SKM-1 treated with dmso at 0.1 percent for 144 hours (cell line): ENCODE measurements around the gene WWOX.

Experiments
- DNase-seq: peaks from one replicate; lab custom pipeline; 2025; ENCODE audit not compliant: unreplicated experiment; lab: John Stamatoyannopoulos, UW

The WWOX gene

DNA sequence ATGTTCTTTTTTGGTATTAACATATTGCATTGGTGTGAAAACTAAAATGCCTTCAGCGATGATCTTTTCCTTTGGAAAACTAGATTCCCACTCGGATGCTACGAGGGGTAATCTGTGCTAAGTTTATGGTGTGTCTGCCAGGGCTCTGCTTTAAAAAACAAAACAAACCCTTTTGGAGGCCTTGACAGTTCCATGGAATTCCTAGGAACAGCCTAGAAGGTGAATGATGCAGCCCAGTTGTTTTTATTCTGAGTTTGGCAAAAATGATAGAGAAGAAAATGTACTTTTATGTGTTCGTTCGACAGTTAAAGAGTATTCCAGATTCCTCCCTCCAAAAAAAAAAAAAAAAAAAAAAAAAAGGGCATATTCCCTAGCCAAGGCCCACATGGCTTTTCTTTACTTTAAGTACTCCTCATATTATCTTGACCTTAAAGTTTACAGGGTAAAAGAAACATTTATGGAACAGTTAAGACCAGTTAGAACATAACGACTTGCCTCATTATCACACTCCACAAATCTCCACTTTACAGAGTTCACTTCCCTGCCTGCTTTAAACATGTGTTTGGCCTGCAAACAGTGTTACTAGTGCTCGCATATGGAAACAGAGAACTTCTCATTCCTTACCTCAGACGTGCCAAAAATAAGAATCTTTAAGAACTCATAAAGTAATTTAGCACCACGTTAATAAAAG is 159.1 kb downstream of the WWOX start:
- DNase-seq, result no peak

GRCh38 chr16:78259873-78260272 is 160.4 kb downstream of the WWOX start:
- no peak for DNase-seq

GRCh38 chr16:78264642-78265041 is 165.2 kb downstream of the WWOX start:
- no peak for DNase-seq

GRCh38 chr16:78269256-78269655 is 169.8 kb downstream of the WWOX start:
- no peak for DNase-seq

DNA sequence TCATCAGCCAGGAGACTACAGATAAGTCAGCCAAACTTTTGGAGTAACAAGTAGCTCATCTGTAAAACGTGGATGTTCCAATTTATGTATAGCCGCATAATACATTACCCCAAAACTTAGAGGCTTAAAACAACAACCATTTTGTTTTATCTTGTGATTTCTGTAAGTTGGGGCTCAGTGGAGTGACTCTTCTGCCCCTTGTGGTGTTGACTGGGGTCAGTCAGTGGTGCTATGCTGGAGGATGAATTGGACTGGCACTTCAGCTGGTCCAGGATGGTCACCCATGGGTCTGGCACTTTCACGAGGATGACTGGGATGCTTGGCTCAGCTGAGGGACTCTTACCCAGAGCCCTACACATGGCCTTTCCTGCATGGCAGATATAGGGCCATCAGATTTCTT is 172.5 kb downstream of the WWOX start:
- DNase-seq, result no peak

DNA sequence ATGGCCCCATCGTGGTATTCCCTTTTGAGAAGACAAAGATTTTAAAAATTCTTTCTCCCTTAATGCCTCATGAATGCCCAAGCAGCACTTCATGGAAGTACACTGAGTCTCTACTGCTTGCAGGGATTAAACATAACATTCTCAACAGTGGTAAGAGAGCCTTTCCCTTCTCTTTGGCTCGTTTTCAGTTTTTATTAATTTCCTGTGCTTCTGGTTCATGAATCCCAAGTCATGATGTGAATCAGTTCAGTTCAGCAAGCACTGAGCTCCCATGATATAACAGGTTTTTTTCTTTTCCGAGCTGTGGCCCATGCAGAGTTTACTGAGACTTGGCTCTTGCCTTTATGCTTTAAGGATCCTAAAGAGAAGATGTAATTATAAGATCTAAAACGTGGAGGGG is 175.3 kb downstream of the WWOX start:
- DNase-seq, result no peak

DNA sequence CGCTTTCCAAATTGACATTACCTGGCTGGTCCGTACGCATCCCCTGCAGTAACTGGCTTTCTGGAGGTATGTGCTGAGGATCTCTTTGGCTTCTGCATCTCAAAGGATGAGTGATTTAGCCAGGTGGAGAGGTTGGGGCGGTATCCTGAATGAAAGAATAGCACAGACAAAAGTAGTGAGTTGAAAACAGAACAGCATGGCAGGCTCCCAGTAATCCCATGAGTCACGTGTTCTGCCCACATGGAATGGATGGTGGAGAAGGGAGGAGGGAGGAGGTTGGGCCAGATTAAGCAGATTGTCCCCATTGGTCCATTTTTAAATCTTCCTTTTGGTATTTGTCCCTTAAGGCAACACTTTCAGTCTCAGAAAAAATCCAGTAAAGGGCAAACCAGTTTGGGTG is 176.0 kb downstream of the WWOX start:
- DNase-seq, result no peak

GRCh38 chr16:78277321-78278055 is 178.0 kb downstream of the WWOX start:
- no peak for DNase-seq

DNA sequence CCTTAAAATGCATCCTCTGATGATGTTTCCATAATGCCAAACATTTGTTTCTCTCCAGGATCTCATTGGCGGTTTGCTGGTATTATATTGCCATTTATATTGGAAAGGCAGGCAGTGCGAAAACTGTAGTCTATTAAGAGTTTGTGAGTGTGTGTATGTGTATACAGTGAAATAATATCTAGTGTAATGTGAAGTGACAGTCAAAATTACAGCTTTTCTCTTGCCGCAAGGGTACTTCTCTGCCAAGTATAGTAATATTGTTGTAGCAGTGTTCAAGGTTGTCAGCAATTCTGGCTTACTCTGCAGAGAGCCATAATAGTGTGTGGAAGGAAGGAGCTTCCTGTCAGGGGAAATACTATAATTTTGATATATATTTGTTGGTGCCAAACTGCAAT is 178.6 kb downstream of the WWOX start:
- no peak for DNase-seq

DNA sequence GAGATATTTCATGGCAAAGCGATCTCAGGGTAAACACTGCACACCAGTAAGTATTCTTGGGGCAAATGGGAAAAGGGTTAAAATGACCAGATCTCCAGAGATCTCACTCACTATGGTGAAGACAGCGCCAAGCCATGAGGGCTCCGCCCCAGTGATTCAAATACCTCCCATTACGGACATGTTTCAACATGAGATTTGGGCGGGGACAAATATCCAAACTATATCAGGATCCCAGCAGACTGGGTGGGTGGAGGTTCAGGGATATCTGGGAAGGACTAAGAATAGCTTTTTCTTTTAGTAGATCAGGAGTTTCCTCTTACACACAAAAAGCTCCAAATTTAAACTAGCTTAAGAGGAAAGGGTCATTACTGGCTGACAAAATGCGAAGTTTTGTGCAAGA is 181.7 kb downstream of the WWOX start:
- DNase-seq, result no peak

DNA sequence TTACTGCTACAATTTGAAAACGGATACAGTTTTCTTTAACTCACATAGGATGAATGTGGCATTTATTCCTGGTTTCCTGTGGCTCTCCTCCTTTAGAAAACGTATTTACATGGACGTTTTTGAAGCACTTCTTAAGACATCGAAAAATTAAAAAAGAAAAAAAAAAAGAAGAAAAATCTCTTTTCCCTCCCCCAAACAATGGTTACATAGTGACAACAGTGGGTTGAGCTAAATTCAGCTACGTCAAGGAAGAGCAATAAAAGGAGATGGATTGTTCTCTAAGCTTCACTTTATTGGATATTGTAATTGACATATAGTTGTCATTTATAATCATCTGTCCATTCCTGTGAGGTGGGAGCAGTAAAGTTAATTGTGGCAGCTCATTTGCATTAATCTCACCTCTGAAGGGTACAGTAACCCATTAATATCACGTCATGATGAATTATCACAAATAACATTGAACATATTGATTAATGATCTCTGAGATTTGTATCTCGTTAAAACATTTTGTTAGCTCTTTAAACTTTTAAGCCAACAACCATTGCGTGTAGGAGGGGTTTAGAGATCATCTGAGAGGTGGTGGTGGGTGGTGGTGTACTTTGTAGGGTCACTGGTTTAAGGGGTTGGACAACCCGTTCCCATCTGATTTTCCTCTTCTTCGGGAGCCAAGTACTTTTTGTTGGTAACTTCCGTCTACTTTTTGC is 184.2 kb downstream of the WWOX start:
- DNase-seq, result no peak

DNA sequence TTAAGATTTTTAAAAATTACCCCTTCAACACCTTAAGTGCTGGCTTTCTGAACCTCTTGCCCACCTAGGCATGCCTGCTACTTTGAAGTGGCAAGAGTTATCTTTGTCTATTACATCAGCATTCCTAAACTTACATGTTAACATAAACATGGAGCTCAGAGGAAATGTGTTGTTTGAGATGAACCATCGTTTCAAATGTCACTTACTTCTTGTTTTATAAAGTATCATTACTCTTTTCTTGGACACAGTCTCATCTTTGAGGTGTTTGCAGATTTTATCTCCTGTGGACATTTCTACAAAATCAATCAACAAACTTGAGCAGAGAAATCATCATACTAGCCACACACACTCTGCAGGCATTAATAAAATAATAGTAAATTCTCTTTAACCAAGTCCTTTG is 184.9 kb downstream of the WWOX start:
- DNase-seq, result no peak

- no peak for DNase-seq
Measured at GRCh38 chr16:78284957-78285434, 185.5 kb downstream of the WWOX start.

DNA sequence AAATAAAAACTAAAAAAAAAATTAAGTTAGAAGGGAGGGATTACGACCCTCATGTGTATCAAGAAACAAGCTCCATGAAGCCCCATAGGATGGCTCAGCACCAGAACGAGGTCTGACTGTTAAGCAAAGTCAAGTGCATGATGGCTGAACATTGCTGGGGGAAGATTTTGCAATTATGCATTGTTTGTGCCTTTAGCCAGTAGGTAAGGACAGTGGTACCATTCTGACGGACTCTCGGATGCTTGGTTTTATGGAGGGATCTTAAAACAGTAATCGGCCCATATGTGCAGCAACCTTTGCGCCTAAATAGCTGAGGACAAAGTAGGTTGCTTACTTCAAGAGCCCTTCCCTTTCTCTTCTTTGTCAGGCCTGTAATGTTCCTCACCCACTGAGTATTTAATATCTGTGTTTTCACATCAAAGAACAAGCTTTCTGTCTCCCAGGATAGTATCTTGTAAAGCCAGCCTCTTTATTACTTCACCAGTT is 186.0 kb downstream of the WWOX start:
- no peak for DNase-seq

DNA sequence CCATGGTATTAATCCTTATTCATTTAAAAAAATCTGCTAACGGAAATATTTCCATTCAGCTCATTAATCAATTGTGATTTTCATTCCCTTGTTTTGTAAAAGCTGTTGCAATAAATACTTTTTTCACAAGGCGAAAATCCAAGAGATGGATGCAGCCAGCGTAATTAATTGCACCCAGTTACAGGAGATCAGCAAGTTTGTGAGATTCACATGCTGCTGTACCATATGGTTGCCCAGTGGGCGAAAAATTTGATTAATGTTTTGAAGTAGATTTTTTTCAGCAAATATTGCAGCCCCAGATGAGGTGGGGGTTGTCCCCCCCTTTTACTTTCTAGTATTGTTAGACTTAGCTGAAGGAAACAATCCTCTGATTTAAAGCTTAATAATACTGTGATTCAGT is 186.6 kb downstream of the WWOX start:
- DNase-seq, result no peak

GRCh38 chr16:78288888-78289287 is 189.4 kb downstream of the WWOX start:
- no peak for DNase-seq

DNA sequence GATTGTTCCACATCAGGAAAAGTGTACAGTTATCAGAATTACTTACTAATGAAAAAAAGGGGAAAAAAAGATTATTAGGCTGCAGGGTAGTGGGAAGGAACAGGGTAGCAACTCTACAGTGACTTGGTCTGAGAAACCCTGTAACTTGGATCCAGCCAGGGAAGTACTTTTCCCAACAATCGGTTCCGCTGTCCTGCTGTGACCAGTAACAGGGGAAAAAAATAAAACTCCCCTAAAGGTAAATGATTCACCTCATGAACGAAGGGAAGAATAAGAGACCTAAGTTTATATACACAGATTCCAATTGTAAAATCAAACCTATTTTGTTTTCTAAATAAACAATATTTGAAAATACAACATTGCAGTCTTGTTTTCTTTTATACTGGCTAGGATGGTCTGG is 189.9 kb downstream of the WWOX start:
- DNase-seq, result no peak

GRCh38 chr16:78289844-78290277 is 190.4 kb downstream of the WWOX start:
- DNase-seq, result no peak

DNA sequence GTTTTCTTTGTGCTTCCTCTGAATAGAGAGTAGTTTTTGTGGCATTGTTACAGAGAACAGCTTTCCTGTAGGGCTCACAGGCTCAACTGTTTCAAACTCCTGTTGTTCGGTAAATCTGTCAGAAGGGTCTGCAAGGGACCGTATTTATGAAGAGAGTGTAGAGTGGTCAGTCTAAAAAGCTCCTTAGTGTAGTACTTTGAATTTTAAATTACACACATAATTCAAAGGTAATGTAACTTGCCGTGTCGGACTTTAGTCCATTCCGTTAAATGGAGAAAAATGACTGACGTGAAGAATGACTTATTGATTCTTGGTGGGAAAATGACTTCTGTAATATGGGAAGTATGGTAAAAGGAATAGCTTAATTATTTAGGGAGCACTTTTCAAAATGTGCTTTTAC is 190.9 kb downstream of the WWOX start:
- DNase-seq, result no peak

GRCh38 chr16:78290872-78291591 is 191.6 kb downstream of the WWOX start:
- DNase-seq, result no peak

DNA sequence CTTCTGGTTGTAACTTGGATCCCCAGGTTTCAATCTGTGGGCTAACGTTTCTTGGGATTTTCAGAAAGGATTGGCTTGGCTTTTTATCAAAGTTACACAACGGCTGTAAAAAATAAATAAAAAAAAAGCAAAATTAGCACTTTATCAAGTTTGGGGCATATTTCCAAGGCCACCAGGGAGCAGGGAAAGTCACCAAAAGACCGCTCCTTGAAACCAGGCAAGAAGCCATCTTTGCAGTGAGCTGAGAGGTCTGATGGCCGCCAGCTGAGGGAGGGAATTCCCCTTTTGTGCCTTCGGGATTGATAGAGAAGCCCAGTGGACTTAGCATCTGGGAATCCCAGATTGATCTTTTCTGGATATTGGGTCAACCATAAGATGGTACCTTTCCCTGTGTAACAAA is 192.2 kb downstream of the WWOX start:
- DNase-seq, result no peak
